H9 (cell line): ENCODE results near the gene CD7. TPM values are rescaled to one million over a fixed set of nuclear protein-coding genes. Genes with fewer than 3 reads are reported as not detected.

Experiments
- DNase-seq: peaks from one replicate; pipeline ENCODE4 v3.0.0-alpha.2; 2017
- H2AFZ ChIP-seq: one replicate; pipeline ENCODE4 v1.6.1; 2013; ENCODE audit warnings: mild to moderate bottlenecking, low read length, control low read depth, moderate library complexity
- H2AK5ac ChIP-seq: 2 replicates; pipeline ENCODE4 v1.6.1; 2013; ENCODE audit warnings: low read length, control low read depth, mixed read lengths; ENCODE audit not compliant: insufficient read length
- H2BK120ac ChIP-seq: one replicate; pipeline ENCODE4 v1.6.1; 2013; ENCODE audit warnings: low read depth, mild to moderate bottlenecking, low read length, control low read depth, inconsistent platforms; ENCODE audit not compliant: poor library complexity, severe bottlenecking
- H2BK12ac ChIP-seq: 2 replicates; pipeline ENCODE4 v1.6.1; 2013; ENCODE audit warnings: low read length, control low read depth, mixed read lengths, low read depth; ENCODE audit not compliant: insufficient read length
- H2BK15ac ChIP-seq: 2 replicates; pipeline ENCODE4 v1.6.1; 2013; ENCODE audit warnings: low read depth, low read length, control low read depth
- H2BK20ac ChIP-seq: one replicate; pipeline ENCODE4 v1.6.1; 2013; ENCODE audit warnings: low read depth, mild to moderate bottlenecking, low read length, control low read depth, inconsistent platforms; ENCODE audit not compliant: poor library complexity, severe bottlenecking
- H2BK5ac ChIP-seq: 2 replicates; pipeline ENCODE4 v1.6.1; 2013; ENCODE audit warnings: low read length, control low read depth, mixed read lengths; ENCODE audit not compliant: insufficient read length
- H3K14ac ChIP-seq: 2 replicates; pipeline ENCODE4 v1.6.1; 2013; ENCODE audit warnings: low read length, control low read depth; ENCODE audit not compliant: insufficient read depth
- H3K18ac ChIP-seq: 2 replicates; pipeline ENCODE4 v1.6.1; 2013; ENCODE audit warnings: low read depth, mild to moderate bottlenecking, mixed read lengths, low read length, control low read depth; ENCODE audit not compliant: insufficient read length
- H3K23ac ChIP-seq: 2 replicates; pipeline ENCODE4 v1.6.1; 2013; ENCODE audit warnings: low read length, control low read depth, mixed read lengths, low read depth; ENCODE audit not compliant: insufficient read length
- H3K23me2 ChIP-seq: 2 replicates; pipeline ENCODE4 v1.6.1; 2013; ENCODE audit warnings: low read depth, mild to moderate bottlenecking, mixed read lengths, low read length, control low read depth; ENCODE audit not compliant: insufficient read length, poor library complexity, severe bottlenecking
- H3K27ac ChIP-seq: 2 replicates; pipeline ENCODE4 v1.5.1; 2013; ENCODE audit warnings: low read length, control low read depth, mixed read lengths, low read depth; ENCODE audit not compliant: insufficient read length
- H3K27me3 ChIP-seq: 2 replicates; pipeline ENCODE4 v1.6.1; 2013; ENCODE audit warnings: low read length, control low read depth, inconsistent platforms; ENCODE audit not compliant: insufficient read depth
- H3K4ac ChIP-seq: 2 replicates; pipeline ENCODE4 v1.6.1; 2013; ENCODE audit warnings: low read depth, mild to moderate bottlenecking, control low read depth, inconsistent platforms, low read length, moderate library complexity
- H3K4me1 ChIP-seq: 2 replicates; pipeline ENCODE4 v1.6.1; 2013; ENCODE audit warnings: low read length, control low read depth, inconsistent platforms; ENCODE audit not compliant: insufficient read depth
- H3K4me2 ChIP-seq: 2 replicates; pipeline ENCODE4 v1.6.1; 2013; ENCODE audit warnings: low read length, control low read depth, mixed read lengths; ENCODE audit not compliant: insufficient read length, insufficient read depth
- H3K56ac ChIP-seq: 2 replicates; pipeline ENCODE4 v1.6.1; 2013; ENCODE audit warnings: low read depth, mild to moderate bottlenecking, mixed read lengths, low read length, control low read depth; ENCODE audit not compliant: insufficient read length
- H3K79me1 ChIP-seq: 2 replicates; pipeline ENCODE4 v1.6.1; 2013; ENCODE audit warnings: low read depth, mild to moderate bottlenecking, moderate library complexity, low read length, control low read depth, inconsistent platforms; ENCODE audit not compliant: insufficient read depth, poor library complexity, severe bottlenecking
- H3K79me2 ChIP-seq: 2 replicates; pipeline ENCODE4 v1.6.1; 2013; ENCODE audit warnings: low read length, control low read depth, inconsistent platforms; ENCODE audit not compliant: insufficient read depth
- H3K9ac ChIP-seq: 2 replicates; pipeline ENCODE4 v1.6.1; 2013; ENCODE audit warnings: low read length, control low read depth, mixed read lengths; ENCODE audit not compliant: insufficient read length; ENCODE audit errors: extremely low read depth
- H3K9me3 ChIP-seq: one replicate; pipeline ENCODE4 v1.6.1; 2013; ENCODE audit warnings: low read depth, low read length, inconsistent platforms; ENCODE audit not compliant: control insufficient read depth
- H3T11ph ChIP-seq: one replicate; pipeline ENCODE4 v1.6.1; 2013; ENCODE audit warnings: mild to moderate bottlenecking, low read length, control low read depth, inconsistent platforms
- H4K20me1 ChIP-seq: one replicate; pipeline ENCODE4 v1.6.1; 2013; ENCODE audit not compliant: control insufficient read depth, insufficient read length, insufficient read depth
- H4K5ac ChIP-seq: 2 replicates; pipeline ENCODE4 v1.6.1; 2013; ENCODE audit warnings: low read depth, mild to moderate bottlenecking, mixed read lengths, low read length, control low read depth; ENCODE audit not compliant: insufficient read length
- H4K8ac ChIP-seq: replicated peaks from 2 replicates; pipeline ENCODE4 v1.6.1; 2013; ENCODE audit warnings: low read length, control low read depth, mixed read lengths, low read depth; ENCODE audit not compliant: insufficient read length
- H4K91ac ChIP-seq: 2 replicates; pipeline ENCODE4 v1.6.1; 2013; ENCODE audit warnings: low read depth, mild to moderate bottlenecking, moderate library complexity, mixed read lengths, low read length, control low read depth; ENCODE audit not compliant: insufficient read length
- H3K27ac Mint-ChIP-seq, 3 experiments: 2 replicates in 2 of 3; 3 replicates in 1 of 3; pipeline ENCODE4 v1.8.0; 2020 to 2021; ENCODE audit warnings: mixed read lengths in 3 of 3, mild to moderate bottlenecking in 1 of 3, moderate library complexity in 1 of 3
- H3K27me3 Mint-ChIP-seq: 2 replicates; pipeline ENCODE4 v1.8.0; 2021; ENCODE audit warnings: low read depth, mild to moderate bottlenecking, moderate library complexity, mixed read lengths
- H3K36me3 Mint-ChIP-seq, 3 experiments: 2 replicates in 2 of 3; 3 replicates in 1 of 3; pipeline ENCODE4 v1.8.0; 2020 to 2021; ENCODE audit warnings: low read depth in 3 of 3, mixed read lengths in 3 of 3; ENCODE audit not compliant: insufficient read depth in 1 of 3
- H3K4me1 Mint-ChIP-seq, 2 experiments: 2 replicates each; pipeline ENCODE4 v1.8.0; 2020; ENCODE audit warnings: mixed read lengths in 2 of 2
- H3K4me3 Mint-ChIP-seq, 2 experiments: 2 replicates in 1 of 2; 3 replicates in 1 of 2; pipeline ENCODE4 v1.8.0; 2020 to 2021; ENCODE audit warnings: mild to moderate bottlenecking in 2 of 2, mixed read lengths in 2 of 2, moderate library complexity in 1 of 2
- H3K9me3 Mint-ChIP-seq, 2 experiments: 2 replicates in 1 of 2; 3 replicates in 1 of 2; pipeline ENCODE4 v1.8.0; 2020; ENCODE audit warnings: mild to moderate bottlenecking in 2 of 2, mixed read lengths in 2 of 2, moderate library complexity in 1 of 2
- CTCF ChIP-seq: fragments of 200-600 bp; sonication (generic); conservative IDR thresholded peaks from 3 replicates; pipeline ENCODE4 v1.8.0; 2021; ENCODE audit warnings: antibody characterized with exemption, mild to moderate bottlenecking
- WGBS: extraction: QIAGEN DNeasy Blood & Tissue Kit; methylation state at CpG from one replicate; pipeline ENCODE4 v1.1.7; 2013; ENCODE audit warnings: missing lambda C conversion rate, low lambda C conversion rate, mixed read lengths; ENCODE audit not compliant: insufficient read length; ENCODE audit errors: extremely low coverage; 5-methylcytosine and 5-hydroxymethylcytosine counted together
- total RNA-seq: library from RNA; stranded (reverse); gene quantifications from 2 replicates; pipeline ENCODE4 v1.2.1, GENCODE V29; 2021

Gene CD7
- total RNA-seq, 1 experiment from 2014 or later, result 0.35 TPM

- Histone ChIP-seq H3K79me2 (no peaks in the 10 kb centered on the region), H2BK15ac (no peak overlapping the region), H3T11ph (no peak overlapping the region), H2AK5ac (no peak overlapping the region), H3K79me1 (no peaks in the 10 kb centered on the region), H4K20me1 (no peaks in the 10 kb centered on the region), H3K27me3 (no peaks in the 10 kb centered on the region), H2BK5ac (no peak overlapping the region), H4K8ac (no peak overlapping the region), H3K23ac (no peak overlapping the region), H3K56ac (no peak overlapping the region), H3K4me2 (no peak overlapping the region), H3K27ac (no peak overlapping the region), H3K18ac (no peak overlapping the region), H4K91ac (no peak overlapping the region), H3K9ac (no peak overlapping the region), H2BK120ac (no peak overlapping the region), H3K23me2 (peaks cover 6% of the 10 kb centered on the region), H2BK12ac (no peak overlapping the region), H3K4ac (no peak overlapping the region), H4K5ac (no peak overlapping the region), H2BK20ac (no peak overlapping the region), H3K4me1 (no peaks in the 10 kb centered on the region), H2AFZ (no peak overlapping the region), H3K9me3 (no peaks in the 10 kb centered on the region), H3K14ac (no peak overlapping the region)
- no peak overlapping the region; a peak in 1 of 7 replicates for H3K27ac Mint-ChIP-seq
- TF ChIP-seq CTCF, result no peak
- DNase-seq, result no peak
- WGBS, result no CpG with 5 or more reads among the region's 21 CpGs
- H3K4me1 Mint-ChIP-seq, result peaks cover 5 to 8% of the 10 kb centered on the region in 2 experiments; a peak in 3 of 4 replicates
- no peaks in the 10 kb centered on the region; a peak in 2 of 5 replicates for H3K9me3 Mint-ChIP-seq
- H3K36me3 Mint-ChIP-seq, result no peaks in the 10 kb centered on the region
- H3K27me3 Mint-ChIP-seq, result peaks cover 40% of the 10 kb centered on the region
- H3K4me3 Mint-ChIP-seq, result no peak overlapping the region; a peak in 1 of 5 replicates
These were observed 6.5 kb downstream of the CD7 start for GRCh38 chr17:82310877-82311276.
